T-helper 17 cell (primary cell): ENCODE results near the gene VPS37D. TPM values are rescaled to one million over a fixed set of nuclear protein-coding genes. Genes with fewer than 3 reads are reported as not detected.

Experiments used
- ATAC-seq: fragments of 150-1000 bp; cut with Tn5 transposase; 2 replicates; pipeline ENCODE4 v1.10.0; 2021; ENCODE audit warnings: mild to moderate bottlenecking, moderate library complexity
- DNase-seq, 3 donors: peaks; one replicate each; pipeline versions ENCODE4 v3.0.0 to v3.0.0-alpha.2; 2020 to 2021
- H3K9me3 ChIP-seq: one replicate; pipeline ENCODE4 v1.7.0; 2013; ENCODE audit warnings: low read length, mild to moderate bottlenecking; ENCODE audit not compliant: control insufficient read depth, poor library complexity, severe bottlenecking
- H3K27ac Mint-ChIP-seq: one replicate; pipeline ENCODE4 v1.8.0; 2022; ENCODE audit warnings: mild to moderate bottlenecking, moderate library complexity, mixed read lengths
- H3K27me3 Mint-ChIP-seq: one replicate; pipeline ENCODE4 v1.8.0; 2022; ENCODE audit warnings: mixed read lengths
- H3K36me3 Mint-ChIP-seq: one replicate; pipeline ENCODE4 v1.8.0; 2022; ENCODE audit warnings: low read depth, mixed read lengths
- H3K4me1 Mint-ChIP-seq: one replicate; pipeline ENCODE4 v1.8.0; 2022; ENCODE audit warnings: mild to moderate bottlenecking, mixed read lengths
- H3K4me3 Mint-ChIP-seq: one replicate; pipeline ENCODE4 v1.8.0; 2022; ENCODE audit warnings: mild to moderate bottlenecking, moderate library complexity, mixed read lengths
- total RNA-seq, 4 donors: library from RNA in 2 of 4; stranded (reverse) in 2 of 4; gene quantifications; one replicate each; pipeline ENCODE4 v1.2.3 and lab custom pipeline; 2022 to 2026

The VPS37D gene
- total RNA-seq, 2 donors from 2014 or later = 0.76 TPM; not detected in 1

DNA sequence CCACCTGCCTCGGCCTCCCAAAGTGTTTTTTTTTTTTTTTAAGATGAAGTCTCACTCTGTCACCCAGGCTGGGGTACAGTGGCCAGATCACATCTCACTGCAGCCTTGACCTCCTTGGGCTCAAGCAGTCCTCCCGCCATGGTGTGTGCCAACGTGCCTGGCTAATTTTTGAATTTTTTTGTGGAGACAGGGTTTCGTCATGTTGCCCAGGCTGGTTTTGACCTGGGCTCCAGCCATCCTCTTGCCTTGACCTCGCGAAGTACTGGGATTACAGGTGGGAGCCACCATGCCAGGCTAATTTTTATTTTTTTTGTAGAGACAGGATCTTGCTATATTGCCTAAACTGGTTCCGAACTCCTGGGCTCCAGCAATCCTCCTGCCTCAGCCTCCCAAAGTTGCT lies 34.3 kb upstream of the VPS37D start:
- no peak for ATAC-seq
- peaks cover 63% of the 10 kb centered on the region for H3K27me3 Mint-ChIP-seq

DNA sequence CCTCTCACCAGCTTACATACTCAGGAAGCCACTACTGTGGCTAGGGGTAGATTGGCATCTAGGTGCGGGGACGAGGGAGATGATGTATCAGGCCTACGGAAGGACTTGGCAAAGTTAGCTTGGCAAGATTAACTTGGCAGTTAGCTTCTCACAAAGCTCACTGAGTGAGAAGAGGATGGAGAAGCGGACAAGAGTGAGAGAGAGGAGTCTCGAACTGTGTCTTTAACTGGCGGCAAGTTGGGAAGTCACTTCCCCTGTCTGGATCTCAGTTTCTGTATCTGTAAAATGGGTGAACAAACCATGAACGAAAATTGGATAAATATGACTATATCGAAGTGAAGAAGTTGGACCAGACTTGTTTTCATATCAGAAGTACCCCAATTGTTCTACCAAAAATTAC lies 33.8 kb upstream of the VPS37D start:
- no peak overlapping the region for H3K4me3 Mint-ChIP-seq
- H3K36me3 Mint-ChIP-seq = peaks cover 4% of the 10 kb centered on the region
- H3K27me3 Mint-ChIP-seq = peaks cover 57% of the 10 kb centered on the region
- H3K4me1 Mint-ChIP-seq = no peaks in the 10 kb centered on the region
- H3K9me3 ChIP-seq = no peaks in the 10 kb centered on the region
- ATAC-seq (no peak), DNase-seq (no peak)
- H3K27ac Mint-ChIP-seq = no peak overlapping the region

More for the DNA sequence above, 34.3 kb upstream of the VPS37D start:
- H3K9me3 ChIP-seq = no peaks in the 10 kb centered on the region
- no peaks in the 10 kb centered on the region for H3K4me1 Mint-ChIP-seq
- no peak overlapping the region for H3K4me3 Mint-ChIP-seq
- no peak for DNase-seq
- peak overlapping the region; percentile 4 for H3K27ac Mint-ChIP-seq
- H3K36me3 Mint-ChIP-seq = peaks cover 4% of the 10 kb centered on the region

GRCh38 chr7:73635428-73636200 lies 32.0 kb upstream of the VPS37D start:
- Mint-ChIP-seq H3K4me3 (no peak overlapping the region), H3K27me3 (peaks cover 48% of the 10 kb centered on the region), H3K36me3 (peaks cover 4% of the 10 kb centered on the region), H3K27ac (no peak overlapping the region), H3K4me1 (no peaks in the 10 kb centered on the region)
- DNase-seq (no peak), ATAC-seq (no peak)
- no peaks in the 10 kb centered on the region for H3K9me3 ChIP-seq

DNA sequence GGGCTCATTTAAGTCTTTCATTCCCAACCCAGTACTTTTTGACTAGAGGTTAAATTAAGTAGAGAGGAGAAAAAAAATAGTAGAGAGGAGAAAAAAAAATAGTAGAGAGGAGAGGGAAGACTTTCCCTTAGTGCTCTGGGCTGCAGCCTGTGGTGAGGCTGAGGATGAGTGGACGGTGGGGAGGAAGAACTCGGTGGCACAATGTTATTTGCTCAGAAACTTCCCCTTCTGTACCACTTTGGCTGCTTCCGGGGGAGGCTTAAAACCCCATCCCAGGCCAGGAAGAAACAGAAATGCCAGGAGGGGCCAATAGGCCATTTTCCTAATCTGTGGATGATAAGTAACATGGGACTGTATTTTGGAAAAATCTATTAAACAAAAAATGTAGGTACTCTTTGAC lies 28.7 kb upstream of the VPS37D start:
- DNase-seq = no peak
- H3K36me3 Mint-ChIP-seq = peaks cover 4% of the 10 kb centered on the region
- no peak for ATAC-seq
- no peaks in the 10 kb centered on the region for H3K9me3 ChIP-seq
- no peak overlapping the region for H3K27ac Mint-ChIP-seq
- peaks cover 36% of the 10 kb centered on the region for H3K27me3 Mint-ChIP-seq
- no peak overlapping the region for H3K4me3 Mint-ChIP-seq
- H3K4me1 Mint-ChIP-seq = no peaks in the 10 kb centered on the region

DNA sequence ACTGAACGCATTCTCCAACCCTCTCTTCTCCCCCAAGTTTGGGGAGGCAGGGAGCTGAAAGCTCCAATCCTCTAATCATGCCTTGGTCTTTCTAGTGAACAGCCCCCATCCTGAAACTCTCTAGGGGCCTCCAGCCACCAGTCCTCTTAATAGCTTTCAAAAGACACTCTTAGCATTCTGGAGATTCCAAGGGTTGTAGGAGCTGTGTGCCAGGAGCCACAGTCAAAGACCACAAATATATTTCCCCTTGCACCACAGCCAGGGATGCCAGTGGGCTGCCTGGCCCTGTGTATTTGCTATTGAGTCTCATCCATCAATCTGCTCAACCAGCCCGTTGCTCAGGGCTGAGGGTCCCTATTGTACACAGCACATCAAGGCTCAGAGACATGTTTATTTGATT lies 24.8 kb upstream of the VPS37D start:
- H3K27me3 Mint-ChIP-seq = peaks cover 34% of the 10 kb centered on the region
- DNase-seq = no peak
- no peaks in the 10 kb centered on the region for H3K9me3 ChIP-seq
- no peaks in the 10 kb centered on the region for H3K4me1 Mint-ChIP-seq
- ATAC-seq = no peak
- H3K36me3 Mint-ChIP-seq = no peaks in the 10 kb centered on the region
- H3K27ac Mint-ChIP-seq = no peak overlapping the region
- no peak overlapping the region for H3K4me3 Mint-ChIP-seq

GRCh38 chr7:73644688-73645286 lies 22.8 kb upstream of the VPS37D start:
- no peaks in the 10 kb centered on the region for H3K9me3 ChIP-seq
- Mint-ChIP-seq H3K36me3 (peaks cover 12% of the 10 kb centered on the region), H3K4me3 (no peak overlapping the region), H3K4me1 (peaks cover 15% of the 10 kb centered on the region), H3K27me3 (peaks cover 50% of the 10 kb centered on the region), H3K27ac (no peak overlapping the region)
- DNase-seq = no peak
- ATAC-seq = no peak

DNA sequence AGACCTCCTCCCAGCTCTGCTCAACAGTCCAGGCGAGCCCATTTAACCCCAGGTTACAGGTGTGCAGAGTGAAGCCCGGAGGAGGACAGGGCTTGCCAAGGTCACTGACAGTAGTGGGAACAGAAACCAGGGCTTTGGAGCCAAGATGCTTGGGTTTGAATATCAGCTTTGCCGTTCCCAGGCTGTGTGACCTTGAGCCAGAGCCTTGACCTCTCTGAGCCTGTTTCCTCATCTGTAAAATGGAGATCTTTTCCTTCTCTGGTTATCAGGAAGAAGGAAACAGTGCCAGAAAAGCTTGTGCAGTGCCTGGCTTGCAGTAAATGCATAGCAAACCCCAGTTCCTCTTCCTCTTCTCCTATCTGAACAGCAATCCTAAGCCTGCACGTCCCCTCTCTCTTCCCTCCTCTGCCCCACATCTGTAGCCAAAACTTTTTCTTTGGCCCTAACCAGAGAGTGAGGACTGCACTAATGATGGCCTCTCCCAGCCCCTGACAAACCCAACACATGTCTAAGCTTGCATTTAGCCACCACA lies 21.9 kb upstream of the VPS37D start:
- Mint-ChIP-seq H3K36me3 (peaks cover 12% of the 10 kb centered on the region), H3K4me1 (peaks cover 15% of the 10 kb centered on the region), H3K4me3 (peak overlapping the region; percentile 36), H3K27ac (no peak overlapping the region), H3K27me3 (peaks cover 60% of the 10 kb centered on the region)
- no peak for DNase-seq
- ATAC-seq = no peak
- H3K9me3 ChIP-seq = no peaks in the 10 kb centered on the region

DNA sequence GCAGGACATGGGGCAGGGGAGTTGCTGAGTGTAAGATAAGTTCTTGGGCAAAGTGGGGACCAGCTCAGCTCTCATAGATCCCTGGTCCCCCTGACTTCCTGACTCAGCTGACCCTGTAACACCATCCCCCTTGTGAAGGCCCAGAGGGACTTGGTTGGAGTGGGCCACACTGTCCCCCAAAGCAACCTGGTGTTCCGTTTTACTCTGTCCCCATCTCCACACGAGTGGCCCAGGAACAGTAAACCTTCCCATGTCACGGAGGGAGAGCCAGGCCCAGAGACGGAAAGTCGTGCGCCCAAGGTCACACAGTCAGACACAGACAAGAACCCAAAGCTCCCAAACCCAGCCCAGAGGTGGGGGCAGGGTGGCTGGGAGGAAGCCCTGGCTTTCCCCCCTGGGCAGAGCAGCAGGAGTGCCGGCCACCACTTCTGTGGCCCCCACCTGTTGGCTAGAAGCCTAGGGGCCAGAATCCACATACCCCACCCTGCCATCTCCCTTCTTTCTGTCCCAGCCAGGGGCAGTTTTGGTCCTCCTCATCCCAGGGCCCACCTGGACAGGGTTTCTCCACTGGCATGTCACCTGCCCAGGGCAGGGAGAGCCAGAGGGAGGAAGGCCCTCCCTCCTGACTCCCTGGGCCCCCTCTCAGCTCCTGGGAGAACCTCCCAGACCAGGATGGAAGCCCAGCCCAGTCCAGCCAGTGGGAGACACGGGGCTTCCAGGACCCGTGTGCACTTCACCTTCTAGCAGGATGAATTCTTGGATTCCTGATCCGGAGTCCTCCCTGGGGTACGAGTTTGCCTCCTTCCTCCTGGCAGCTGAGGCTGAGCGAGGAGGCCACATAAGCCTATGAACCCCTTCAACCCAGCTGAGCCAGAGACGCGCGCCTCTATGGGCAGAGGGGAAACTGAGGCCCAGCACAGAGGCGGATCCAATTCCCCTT lies 20.6 kb upstream of the VPS37D start:
- Mint-ChIP-seq H3K4me1 (peaks cover 15% of the 10 kb centered on the region), H3K36me3 (peaks cover 12% of the 10 kb centered on the region), H3K27ac (no peak overlapping the region), H3K4me3 (peak overlapping the region; percentile 25), H3K27me3 (peaks cover 73% of the 10 kb centered on the region)
- H3K9me3 ChIP-seq = no peaks in the 10 kb centered on the region
- DNase-seq (no peak), ATAC-seq (no peak)

GRCh38 chr7:73647725-73648592 lies 19.7 kb upstream of the VPS37D start:
- H3K36me3 Mint-ChIP-seq = peaks cover 15% of the 10 kb centered on the region
- no peaks in the 10 kb centered on the region for H3K9me3 ChIP-seq
- DNase-seq (peak in 2 of 3 donors; percentile 20 to 28), ATAC-seq (peak; percentile 86)
- H3K4me1 Mint-ChIP-seq = peaks cover 17% of the 10 kb centered on the region
- peak overlapping the region; percentile 85 for H3K4me3 Mint-ChIP-seq
- peaks cover 78% of the 10 kb centered on the region for H3K27me3 Mint-ChIP-seq
- peak overlapping the region; percentile 47 for H3K27ac Mint-ChIP-seq

GRCh38 chr7:73648593-73649332 lies 18.9 kb upstream of the VPS37D start:
- H3K4me3 Mint-ChIP-seq = peak overlapping the region; percentile 85
- H3K27me3 Mint-ChIP-seq = peaks cover 76% of the 10 kb centered on the region
- peaks cover 17% of the 10 kb centered on the region for H3K4me1 Mint-ChIP-seq
- H3K27ac Mint-ChIP-seq = peak overlapping the region; percentile 47
- ATAC-seq = no peak
- no peaks in the 10 kb centered on the region for H3K9me3 ChIP-seq
- peaks cover 15% of the 10 kb centered on the region for H3K36me3 Mint-ChIP-seq
- DNase-seq = no peak

DNA sequence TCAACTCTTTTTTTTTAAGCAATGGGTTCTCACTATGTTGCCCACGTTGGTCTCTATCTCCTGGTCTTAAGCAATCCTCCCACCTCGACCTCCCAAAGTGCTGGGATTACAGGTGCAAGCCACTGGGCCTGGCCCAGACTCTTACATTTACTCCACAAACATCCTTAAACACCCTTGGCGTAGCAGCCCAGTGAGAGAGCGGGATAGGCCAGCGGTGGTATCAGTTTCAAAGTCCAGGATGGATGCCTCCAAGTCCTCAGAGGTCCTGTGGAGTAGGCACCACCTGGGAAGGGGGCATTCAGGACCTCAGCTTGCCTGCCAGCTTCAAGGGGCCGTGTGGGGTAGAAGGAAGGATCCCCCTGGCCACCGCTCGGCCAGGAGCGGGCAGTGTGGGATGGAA lies 18.1 kb upstream of the VPS37D start:
- no peaks in the 10 kb centered on the region for H3K9me3 ChIP-seq
- Mint-ChIP-seq H3K36me3 (peaks cover 15% of the 10 kb centered on the region), H3K4me3 (peak overlapping the region; percentile 85), H3K27me3 (peaks cover 74% of the 10 kb centered on the region), H3K27ac (peak overlapping the region; percentile 47), H3K4me1 (peaks cover 17% of the 10 kb centered on the region)
- no peak for DNase-seq
- ATAC-seq = no peak

GRCh38 chr7:73650524-73650923 lies 17.1 kb upstream of the VPS37D start:
- H3K4me3 Mint-ChIP-seq = no peak overlapping the region
- DNase-seq (no peak), ATAC-seq (no peak)
- no peak overlapping the region for H3K27ac Mint-ChIP-seq
- H3K36me3 Mint-ChIP-seq = peaks cover 15% of the 10 kb centered on the region
- peaks cover 17% of the 10 kb centered on the region for H3K4me1 Mint-ChIP-seq
- H3K9me3 ChIP-seq = no peaks in the 10 kb centered on the region
- H3K27me3 Mint-ChIP-seq = peaks cover 70% of the 10 kb centered on the region
